ENCODE measurements around the gene MZT2A. TPM values are rescaled to one million over a fixed set of nuclear protein-coding genes. Genes with fewer than 3 reads are reported as not detected.
A peak's percentile ranks its signal among the peaks of the same experiment; 100 is the strongest.
"Not testable (repeated sequence)": the region's sequence is repeated elsewhere in the genome, so short reads cannot be mapped to it uniquely, and the experiment has no call there.

Gene MZT2A
- total and polyA plus RNA-seq, 5 experiments from 2014 or later = 95.6 to 156 (median 103) TPM

GRCh38 chr2:131495506-131495905, 3.3 kb upstream of the MZT2A start:
- H3K9me3 Mint-ChIP-seq, ATAC-seq, DNase-seq, POLR2A ChIA-PET, H3K27me3 Mint-ChIP-seq: not testable (repeated sequence)
- Mint-ChIP-seq H3K36me3 (peaks cover 0 to 29% (median 0%) of the 10 kb centered on the region in 3 donors), H3K4me3 (peak overlapping the region in 8 of 10 donors; percentile 22 to 98 (median 48)), H3K27ac (peak overlapping the region in 5 of 10 donors; percentile 31 to 72 (median 68)), H3K4me1 (peaks cover 24 to 40% (median 35%) of the 10 kb centered on the region in 4 donors)

DNA sequence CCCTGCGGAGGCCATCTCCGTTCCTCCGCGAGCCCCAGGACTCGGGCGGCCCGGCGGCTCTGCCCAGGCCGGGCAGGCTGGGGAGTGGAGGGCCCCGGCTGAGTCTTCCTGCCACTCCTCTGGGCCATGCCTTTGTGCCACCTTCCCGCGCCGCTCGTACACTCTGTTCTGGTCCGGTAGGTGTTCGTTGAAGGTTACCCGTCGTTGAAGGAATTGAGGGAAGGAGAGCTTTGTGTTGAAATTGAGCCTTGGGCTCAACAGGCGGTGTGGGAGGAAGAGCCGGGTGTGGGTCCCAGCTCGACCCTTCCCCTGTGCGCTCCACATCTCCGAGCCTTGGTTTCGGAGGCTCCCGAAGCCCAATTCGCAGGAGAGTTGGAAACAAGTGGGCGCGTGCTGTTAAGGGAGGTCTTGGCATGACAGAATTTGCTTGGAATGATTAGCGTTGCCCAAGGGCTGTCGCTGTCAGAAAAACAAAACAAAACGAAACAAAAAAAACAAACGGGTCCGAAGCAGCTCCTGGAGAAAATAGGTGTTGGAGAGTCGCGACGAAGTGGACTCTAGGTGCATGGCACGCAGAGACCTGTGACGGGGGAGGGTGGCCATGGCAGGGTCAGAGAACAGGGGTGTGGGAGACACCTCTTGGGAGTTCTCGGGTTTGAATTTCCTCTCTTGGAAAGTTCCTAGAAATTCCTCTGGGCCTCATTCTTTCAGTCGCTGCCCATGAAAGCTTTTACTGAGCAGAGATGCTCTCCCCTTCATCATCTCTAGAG, 1.2 kb upstream of the MZT2A start:
- peak; percentile 33 to 38 for ATAC-seq
- H3K27ac Mint-ChIP-seq = peak overlapping the region; percentile 86 to 99 (median 98)
- DNase-seq = peak in 1 of 10 donors; percentile 5
- no peaks in the 10 kb centered on the region for H3K27me3 Mint-ChIP-seq
- no peaks in the 10 kb centered on the region for H3K9me3 Mint-ChIP-seq
- peak overlapping the region; percentile 93 to 98 (median 96) for H3K4me3 Mint-ChIP-seq
- POLR2A ChIA-PET = interaction anchor here (1.0 to 1.9 kb wide), 5 partner anchors 179 to 1152 kb away, joined by 3 to 9 read pairs (median 5); partner anchors contain the start of gene IMP4
- peaks cover 33 to 56% (median 49%) of the 10 kb centered on the region in 4 donors for H3K4me1 Mint-ChIP-seq
- peaks cover 0 to 12% (median 0%) of the 10 kb centered on the region in 3 donors for H3K36me3 Mint-ChIP-seq

DNA sequence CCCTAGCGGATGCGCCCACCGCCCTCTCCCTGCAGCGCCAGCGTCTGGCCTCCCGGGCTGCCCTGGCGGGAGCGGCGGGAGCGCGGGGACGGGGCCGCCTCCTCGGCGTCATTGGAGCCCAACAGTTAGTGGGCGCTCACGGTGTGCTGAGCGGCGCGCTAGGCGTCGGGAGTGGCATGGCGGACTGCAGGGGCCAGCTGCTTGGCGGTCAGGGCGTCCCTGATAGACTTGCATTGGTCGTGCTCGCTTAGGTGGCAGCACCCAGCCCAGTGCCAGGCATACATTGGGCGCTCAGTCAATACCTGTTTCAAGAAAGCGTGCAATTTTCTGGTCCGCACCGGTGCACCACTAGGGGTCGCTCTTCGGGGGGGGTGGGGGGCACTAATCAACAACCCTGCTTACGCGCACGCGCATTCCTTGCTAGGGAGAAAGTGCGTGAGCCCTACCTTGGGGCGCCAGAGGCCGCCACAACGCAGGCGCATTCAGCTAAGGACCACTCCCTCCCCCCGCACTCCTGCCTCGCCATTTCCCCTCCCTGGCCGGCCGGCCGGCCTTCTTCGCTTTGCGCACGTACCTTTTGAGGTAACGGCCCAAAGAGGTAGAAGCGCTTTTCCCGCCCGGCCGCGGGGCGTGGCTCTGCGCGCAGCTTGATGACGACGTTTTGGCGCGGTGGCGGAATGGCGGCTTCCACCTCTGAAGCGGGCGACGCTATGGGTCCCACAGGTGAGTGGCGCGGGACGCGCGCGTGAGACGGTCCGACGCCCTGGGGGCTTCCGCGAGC, 411 bp upstream of the MZT2A start:
- ATAC-seq (peak; percentile 72 to 73), DNase-seq (peak; percentile 87 to 99 (median 93))
- Mint-ChIP-seq H3K4me1 (peaks cover 28 to 57% (median 48%) of the 10 kb centered on the region in 4 donors), H3K36me3 (peaks cover 0 to 11% (median 0%) of the 10 kb centered on the region in 3 donors), H3K9me3 (no peaks in the 10 kb centered on the region), H3K27me3 (no peaks in the 10 kb centered on the region), H3K4me3 (peak overlapping the region; percentile 93 to 98 (median 96)), H3K27ac (peak overlapping the region; percentile 86 to 99 (median 98))
- POLR2A ChIA-PET = interaction anchor here (0.7 to 1.9 kb wide), 7 partner anchors 180 to 1151 kb away, joined by 3 to 9 read pairs (median 5); partner anchors contain the start of gene IMP4

DNA sequence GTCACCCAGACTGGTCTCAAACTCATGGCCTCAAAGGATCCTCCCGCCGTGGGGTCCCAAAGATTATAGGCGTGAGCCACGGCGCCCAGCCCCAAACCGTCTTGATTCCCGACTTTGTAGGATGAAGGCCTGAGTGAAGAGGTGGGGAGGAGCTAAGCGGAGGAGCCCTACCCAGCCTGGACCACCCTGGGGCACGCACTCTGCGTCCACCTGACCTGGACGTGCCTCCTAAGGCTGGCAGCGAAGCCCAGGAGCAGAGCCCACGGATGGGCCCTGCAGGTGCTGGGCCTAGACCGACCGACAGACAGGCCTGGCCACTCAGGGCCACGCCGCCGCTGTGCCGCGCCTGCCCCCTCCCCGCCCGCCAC, 744 bp downstream of the MZT2A start:
- H3K27me3 Mint-ChIP-seq, H3K36me3 Mint-ChIP-seq, POLR2A ChIA-PET, H3K9me3 Mint-ChIP-seq, ATAC-seq: not testable (repeated sequence)
- Mint-ChIP-seq H3K4me3 (peak overlapping the region; percentile 80 to 95 (median 86)), H3K27ac (peak overlapping the region; percentile 86 to 92 (median 89)), H3K4me1 (peaks cover 25 to 57% (median 49%) of the 10 kb centered on the region in 4 donors)
- DNase-seq = peak in 3 of 10 donors; percentile 15 to 18 (median 16)

- not testable (repeated sequence) for H3K9me3 Mint-ChIP-seq, ATAC-seq, H3K27me3 Mint-ChIP-seq
These were observed 1.4 kb downstream of the MZT2A start for GRCh38 chr2:131490616-131491468.

GRCh38 chr2:131488306-131489205, 3.6 kb downstream of the MZT2A start:
- Mint-ChIP-seq H3K27me3 (no peaks in the 10 kb centered on the region), H3K27ac (peak overlapping the region in 5 of 10 donors; percentile 7 to 83 (median 59)), H3K9me3 (no peaks in the 10 kb centered on the region), H3K4me1 (peaks cover 18 to 41% (median 33%) of the 10 kb centered on the region in 4 donors), H3K36me3 (peaks cover 0 to 11% (median 0%) of the 10 kb centered on the region in 3 donors), H3K4me3 (peak overlapping the region in 2 of 10 donors; percentile 10 to 49)
- ATAC-seq (no peak), DNase-seq (no peak)
- POLR2A ChIA-PET = interaction anchor here (1.2 kb wide), 1 partner anchor 1303 kb away, joined by 8 read pairs; no protein-coding TSS in a partner anchor

More at GRCh38 chr2:131490616-131491468, 1.4 kb downstream of the MZT2A start:
- peak overlapping the region; percentile 86 to 92 (median 90) for H3K27ac Mint-ChIP-seq
- peak overlapping the region; percentile 80 to 95 (median 86) for H3K4me3 Mint-ChIP-seq
- peaks cover 0 to 11% (median 0%) of the 10 kb centered on the region in 3 donors for H3K36me3 Mint-ChIP-seq
- peak in 2 of 10 donors; percentile 15 to 22 for DNase-seq
- peaks cover 25 to 58% (median 48%) of the 10 kb centered on the region in 4 donors for H3K4me1 Mint-ChIP-seq
- POLR2A ChIA-PET = not testable (repeated sequence)

GRCh38 chr2:131486201-131486902, 5.8 kb downstream of the MZT2A start:
- peaks cover 16 to 37% (median 26%) of the 10 kb centered on the region in 4 donors for H3K4me1 Mint-ChIP-seq
- H3K9me3 Mint-ChIP-seq, H3K27me3 Mint-ChIP-seq, H3K4me3 Mint-ChIP-seq, POLR2A ChIA-PET, DNase-seq, ATAC-seq: not testable (repeated sequence)
- H3K36me3 Mint-ChIP-seq = peaks cover 0 to 22% (median 1%) of the 10 kb centered on the region in 3 donors
- H3K27ac Mint-ChIP-seq = peak overlapping the region in 3 of 10 donors; percentile 40 to 70 (median 60)

DNA sequence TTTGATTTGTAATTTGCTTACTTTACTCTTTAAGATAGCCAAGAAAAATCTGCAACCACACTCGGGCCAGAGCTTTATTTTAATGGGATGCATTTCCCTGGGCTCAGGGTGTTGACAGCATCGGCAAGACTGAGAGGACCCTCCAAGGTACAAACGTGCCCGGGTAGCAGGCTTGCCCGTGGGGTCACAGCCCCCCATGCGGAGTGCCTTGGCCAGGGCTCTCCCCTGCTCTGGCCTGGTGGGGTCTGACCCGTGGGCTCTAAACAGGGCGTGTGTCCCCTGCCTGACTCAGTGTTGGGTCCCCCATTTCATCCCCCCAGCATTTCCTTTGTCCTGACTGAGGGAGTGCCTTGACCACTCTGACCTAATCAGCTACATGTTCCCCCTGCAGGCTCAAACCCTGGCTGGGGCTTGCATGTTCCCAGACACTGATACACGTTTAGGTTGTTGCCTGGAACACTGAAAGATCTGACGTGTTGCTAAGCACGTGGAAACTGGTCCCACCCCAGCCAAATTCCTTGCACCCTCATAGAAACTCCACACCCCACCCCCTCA, 7.2 kb downstream of the MZT2A start:
- Mint-ChIP-seq H3K4me1 (peaks cover 8 to 25% (median 14%) of the 10 kb centered on the region in 4 donors), H3K36me3 (peaks cover 0 to 22% (median 1%) of the 10 kb centered on the region in 3 donors)
- H3K27me3 Mint-ChIP-seq, ATAC-seq, H3K4me3 Mint-ChIP-seq, H3K9me3 Mint-ChIP-seq, POLR2A ChIA-PET, H3K27ac Mint-ChIP-seq, DNase-seq: not testable (repeated sequence)

DNA sequence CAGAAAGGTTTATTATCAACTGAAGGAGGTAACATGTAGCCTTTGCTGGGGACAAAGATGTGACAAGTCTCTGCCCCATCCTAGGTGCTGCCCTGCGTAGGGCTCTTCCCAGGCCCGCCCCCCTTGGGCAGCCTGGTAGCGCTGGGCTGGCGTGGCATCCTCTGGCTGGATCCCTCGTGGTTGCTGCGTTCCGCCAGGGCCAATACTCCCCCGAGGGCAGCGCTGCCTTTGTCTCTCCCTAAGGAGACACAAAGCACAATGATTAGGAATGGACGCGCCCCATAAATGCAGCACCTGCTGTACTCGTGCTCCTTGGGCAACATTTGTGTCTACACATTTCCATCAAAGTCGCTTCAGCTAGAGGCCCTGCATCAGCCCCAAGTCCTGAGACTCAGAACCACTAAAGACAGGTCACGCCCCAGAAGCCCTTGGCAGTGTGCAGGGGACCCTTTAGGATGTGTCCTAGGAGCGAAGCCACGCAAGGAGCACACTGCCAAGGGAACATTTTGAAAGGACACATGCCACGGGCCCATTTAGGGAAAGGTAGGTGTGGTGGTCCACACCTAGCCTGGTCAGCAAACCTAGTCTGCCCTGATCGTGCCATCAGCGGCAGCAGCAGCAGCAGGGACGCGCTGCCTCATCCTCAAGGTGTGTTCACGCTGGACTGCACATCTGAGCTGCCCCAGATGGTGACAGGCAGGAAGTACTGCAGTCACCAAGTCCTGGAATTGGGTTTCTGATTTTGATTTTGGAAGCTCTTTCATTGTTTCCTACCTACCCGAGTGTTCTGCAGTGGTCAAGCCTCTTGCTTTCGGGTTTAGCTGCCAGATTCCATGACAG, 8.0 kb downstream of the MZT2A start:
- H3K27me3 Mint-ChIP-seq, H3K4me3 Mint-ChIP-seq, H3K9me3 Mint-ChIP-seq, DNase-seq, H3K27ac Mint-ChIP-seq, POLR2A ChIA-PET, ATAC-seq: not testable (repeated sequence)
- H3K4me1 Mint-ChIP-seq = peaks cover 6 to 21% (median 11%) of the 10 kb centered on the region in 4 donors
- H3K36me3 Mint-ChIP-seq = peaks cover 0 to 22% (median 1%) of the 10 kb centered on the region in 3 donors

Measured in naive thymus-derived CD8-positive, alpha-beta T cell (primary cell).